T-helper 1 cell treated with Interleukin-12 subunit alpha and Interleukin-12 subunit beta and Interleukin-4 antibody, amounts not matched to agents 30 ng/mL and 1 ng/mL, for 36 hours (primary cell): ENCODE results near the gene WDR1. TPM values are rescaled to one million over a fixed set of nuclear protein-coding genes. Genes with fewer than 3 reads are reported as not detected.
"Not testable (repeated sequence)": the region's sequence is repeated elsewhere in the genome, so short reads cannot be mapped to it uniquely, and the experiment has no call there.

Experiments
- intact Hi-C: fragments of 100-400 bp; cut with micrococcal nuclease; formaldehyde crosslinking; loops from one replicate; pipeline ENCODE4 v1.15.1; 2024
- total RNA-seq: library from RNA; stranded (reverse); gene quantifications from 2 replicates; pipeline ENCODE4 v1.2.3, GENCODE V29; 2022

WDR1 gene
- total RNA-seq, 1 donor from 2014 or later, result 507 TPM

GRCh38 chr4:10134141-10134540, 17.5 kb upstream of the WDR1 start:
- intact Hi-C loops, result no loop called here

- intact Hi-C loops, result no loop called here
Measured at GRCh38 chr4:10131202-10131601, 14.6 kb upstream of the WDR1 start.

- intact Hi-C loops, result no loop called here
Measured at GRCh38 chr4:10130178-10130888, 13.7 kb upstream of the WDR1 start.

- intact Hi-C loops, result no loop called here
Measured at GRCh38 chr4:10129196-10130177, 12.9 kb upstream of the WDR1 start.

GRCh38 chr4:10128761-10129160, 12.2 kb upstream of the WDR1 start:
- intact Hi-C loops, result no loop called here

GRCh38 chr4:10127531-10127930, 10.9 kb upstream of the WDR1 start:
- intact Hi-C loops, result not testable (repeated sequence)

- intact Hi-C loops, result no loop called here
Measured at GRCh38 chr4:10124167-10124930, 7.8 kb upstream of the WDR1 start.

GRCh38 chr4:10123227-10124101, 6.9 kb upstream of the WDR1 start:
- intact Hi-C loops, result no loop called here

GRCh38 chr4:10122236-10122932, 5.8 kb upstream of the WDR1 start:
- intact Hi-C loops, result no loop called here

GRCh38 chr4:10121568-10122208, 5.1 kb upstream of the WDR1 start:
- intact Hi-C loops, result no loop called here

- intact Hi-C loops, result no loop called here
Measured at GRCh38 chr4:10120943-10121567, 4.5 kb upstream of the WDR1 start.

GRCh38 chr4:10119773-10120172, 3.2 kb upstream of the WDR1 start:
- intact Hi-C loops, result loop anchor here (2.0 to 5.0 kb wide), 5 partner anchors 429 to 1353 kb away; no protein-coding TSS in a partner anchor

GRCh38 chr4:10119278-10119677, 2.7 kb upstream of the WDR1 start:
- intact Hi-C loops, result loop anchor here (2.0 to 5.0 kb wide), 5 partner anchors 428 to 1353 kb away; no protein-coding TSS in a partner anchor

GRCh38 chr4:10118048-10119004, 1.7 kb upstream of the WDR1 start:
- intact Hi-C loops, result loop anchor here (1.0 to 5.0 kb wide), 8 partner anchors 63 to 1354 kb away; no protein-coding TSS in a partner anchor

- intact Hi-C loops, result loop anchor here (1.0 to 5.0 kb wide), 12 partner anchors 21 to 1355 kb away; partner anchors contain the start of gene ZNF518B
Measured at GRCh38 chr4:10117359-10118047, 904 bp upstream of the WDR1 start.

- intact Hi-C loops, result loop anchor here (1.0 to 5.0 kb wide), 6 partner anchors 10 to 1356 kb away; no protein-coding TSS in a partner anchor
Measured at GRCh38 chr4:10115797-10116568, 616 bp downstream of the WDR1 start.
